Fibroblast of pulmonary artery (primary cell): ENCODE results near the gene CACTIN.

Experiments used
- DNase-seq: peaks from one replicate; pipeline ENCODE4 v3.0.0-alpha.2; 2010; ENCODE audit warnings: low read depth
- H3K4me3 ChIP-seq: replicated peaks from 2 replicates; pipeline ENCODE4 v1.5.1; 2011; ENCODE audit warnings: low read depth, mild to moderate bottlenecking, control low read depth, low read length, moderate library complexity
- CTCF ChIP-seq: IDR thresholded peaks from 2 replicates; pipeline ENCODE4 v1.5.1; 2011; ENCODE audit warnings: mild to moderate bottlenecking, control low read depth, low read length, inconsistent platforms; ENCODE audit errors: missing control alignments

Gene CACTIN

DNA sequence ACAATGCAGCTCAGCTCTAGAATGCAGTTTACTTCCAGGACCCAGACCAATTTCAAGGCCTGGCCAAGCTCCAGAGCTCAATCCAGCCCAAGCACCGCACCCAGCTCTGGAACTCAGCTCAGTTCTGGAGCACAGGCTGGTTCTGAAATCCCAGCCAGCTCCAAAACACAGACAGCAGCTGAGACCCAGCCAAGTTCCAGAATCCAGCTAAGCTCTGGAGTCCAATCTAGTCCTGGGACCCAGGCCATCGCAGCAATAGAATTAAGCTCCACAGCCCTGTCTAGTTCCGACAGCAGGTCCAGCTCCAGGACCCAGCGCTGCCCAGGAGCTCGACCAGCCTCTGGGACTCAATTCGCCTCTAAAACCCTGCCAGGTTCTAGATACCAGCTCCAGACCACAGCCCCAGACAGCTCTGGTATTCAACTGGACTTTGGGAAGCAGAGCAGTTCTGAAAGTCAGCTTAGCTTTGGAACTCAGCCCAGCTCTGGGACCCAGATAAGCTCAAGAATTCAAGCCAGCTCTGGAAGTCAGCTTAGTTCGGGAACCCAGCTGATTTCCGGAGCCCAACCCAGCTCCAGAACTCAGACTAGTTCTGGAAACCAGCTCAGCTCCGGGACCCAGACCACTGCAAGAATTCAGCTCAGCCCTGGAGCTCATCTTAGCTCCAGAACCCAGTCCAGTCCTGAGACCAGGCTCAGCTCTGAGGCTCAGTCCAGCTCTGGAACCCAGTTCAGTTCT lies 34.5 kb downstream of the CACTIN start:
- TF ChIP-seq CTCF = no peak
- no peak overlapping the region for H3K4me3 ChIP-seq
- no peak for DNase-seq

DNA sequence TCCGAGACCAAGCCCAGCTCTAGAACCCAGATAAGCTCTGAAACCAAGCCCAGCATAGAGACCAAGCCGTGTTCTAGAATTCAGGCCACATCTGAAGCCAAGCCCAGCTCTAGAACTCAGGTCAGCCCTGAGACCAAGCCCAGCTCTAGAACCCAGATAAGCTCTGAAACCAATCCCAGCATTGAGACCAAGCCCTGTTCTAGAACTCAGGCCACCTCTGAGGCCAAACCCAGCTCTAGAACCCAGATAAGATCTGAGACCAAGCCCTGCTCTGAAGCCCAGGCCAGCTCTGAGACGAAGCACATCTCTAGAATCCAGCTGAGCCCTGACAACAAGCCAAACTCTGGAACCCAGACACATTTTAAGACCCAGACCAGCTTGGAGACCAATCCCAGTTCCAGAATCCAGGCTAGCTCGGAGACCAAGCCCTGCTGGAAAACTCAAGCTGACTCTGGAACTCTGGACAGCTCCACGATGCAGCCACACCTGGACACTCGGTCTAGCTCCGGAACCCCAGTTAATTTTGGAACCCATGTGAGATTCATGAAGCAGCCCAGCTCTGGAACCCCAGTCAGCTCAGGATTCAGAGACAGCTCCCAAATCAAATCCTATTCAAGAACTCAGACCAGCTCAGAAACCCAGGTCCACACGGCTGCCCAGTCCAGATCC lies 35.5 kb downstream of the CACTIN start:
- H3K4me3 ChIP-seq = no peak overlapping the region
- no peak for DNase-seq
- no peak for TF ChIP-seq CTCF

GRCh38 chr19:3589949-3590348 lies 36.6 kb downstream of the CACTIN start:
- DNase-seq = no peak
- TF ChIP-seq CTCF = no peak
- no peak overlapping the region for H3K4me3 ChIP-seq

DNA sequence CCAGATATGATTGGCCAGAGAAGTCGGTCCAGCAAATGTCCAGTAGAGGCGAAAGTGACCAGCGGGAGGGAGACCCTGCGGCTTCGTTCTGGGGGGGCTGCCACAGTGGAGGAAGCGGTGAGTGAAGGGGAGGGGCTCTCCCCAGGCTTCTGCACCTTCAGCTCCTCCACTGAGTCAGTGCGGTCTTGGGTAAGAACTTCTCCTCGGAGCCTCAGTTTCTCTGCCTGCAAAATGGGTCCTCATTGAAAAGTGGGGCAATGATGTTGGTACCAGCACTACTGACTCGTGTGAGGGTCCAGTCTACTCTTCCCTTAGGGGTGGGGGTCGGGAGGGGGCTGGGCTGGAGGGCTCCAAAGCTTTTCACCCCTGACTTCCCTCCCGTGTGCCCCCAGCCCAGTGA lies 37.2 kb downstream of the CACTIN start:
- DNase-seq = no peak
- no peak overlapping the region for H3K4me3 ChIP-seq
- no peak for TF ChIP-seq CTCF

GRCh38 chr19:3586707-3587346 lies 39.8 kb downstream of the CACTIN start:
- DNase-seq = no peak
- no peak overlapping the region for H3K4me3 ChIP-seq
- no peak for TF ChIP-seq CTCF

GRCh38 chr19:3586127-3586626 lies 40.4 kb downstream of the CACTIN start:
- TF ChIP-seq CTCF = peak; percentile 47
- DNase-seq = no peak
- H3K4me3 ChIP-seq = peak overlapping the region; percentile 14
